Inflammatory macrophage treated with lipopolysaccharide for 1 hour (primary cell): Measurements from ENCODE around the gene TASP1.
"Not testable (repeated sequence)": the region's sequence is repeated elsewhere in the genome, so short reads cannot be mapped to it uniquely, and the experiment has no call there.

Experiments
- DNase-seq, 2 donors: peaks; one replicate each; pipeline ENCODE4 v3.0.0-alpha.2; 2020 to 2022

Gene TASP1

GRCh38 chr20:13648291-13649228 lies 9.8 kb upstream of the TASP1 start:
- no peak for DNase-seq

DNA sequence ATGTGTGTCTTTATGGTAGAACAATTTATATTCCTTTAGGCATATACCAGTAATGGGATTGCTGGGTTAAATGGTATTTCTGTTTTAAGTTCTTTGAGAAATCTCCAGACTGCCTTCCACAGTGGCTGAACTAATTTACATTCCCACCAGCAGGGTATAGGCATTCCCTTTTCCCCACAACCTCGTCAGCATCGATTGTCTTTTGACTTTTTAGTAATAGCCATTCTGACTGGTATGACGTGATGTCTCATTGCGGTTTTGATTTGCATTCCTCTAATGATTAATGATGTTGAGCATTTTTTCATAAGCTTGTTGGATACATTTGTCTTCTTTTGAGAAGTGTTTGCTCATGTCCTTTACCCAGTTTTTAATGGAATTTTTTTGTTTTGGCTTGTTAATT lies 5.3 kb upstream of the TASP1 start:
- DNase-seq: no peak

- DNase-seq: peak; percentile 66 to 88
Observed at GRCh38 chr20:13639150-13639497, 392 bp upstream of the TASP1 start.

- DNase-seq: no peak
Observed at GRCh38 chr20:13638162-13638495, 603 bp downstream of the TASP1 start.

GRCh38 chr20:13632431-13632830 lies 6.3 kb downstream of the TASP1 start:
- DNase-seq: no peak

GRCh38 chr20:13627525-13627924 lies 11.2 kb downstream of the TASP1 start:
- DNase-seq: not testable (repeated sequence)

GRCh38 chr20:13626724-13627123 lies 12.0 kb downstream of the TASP1 start:
- DNase-seq: no peak

DNA sequence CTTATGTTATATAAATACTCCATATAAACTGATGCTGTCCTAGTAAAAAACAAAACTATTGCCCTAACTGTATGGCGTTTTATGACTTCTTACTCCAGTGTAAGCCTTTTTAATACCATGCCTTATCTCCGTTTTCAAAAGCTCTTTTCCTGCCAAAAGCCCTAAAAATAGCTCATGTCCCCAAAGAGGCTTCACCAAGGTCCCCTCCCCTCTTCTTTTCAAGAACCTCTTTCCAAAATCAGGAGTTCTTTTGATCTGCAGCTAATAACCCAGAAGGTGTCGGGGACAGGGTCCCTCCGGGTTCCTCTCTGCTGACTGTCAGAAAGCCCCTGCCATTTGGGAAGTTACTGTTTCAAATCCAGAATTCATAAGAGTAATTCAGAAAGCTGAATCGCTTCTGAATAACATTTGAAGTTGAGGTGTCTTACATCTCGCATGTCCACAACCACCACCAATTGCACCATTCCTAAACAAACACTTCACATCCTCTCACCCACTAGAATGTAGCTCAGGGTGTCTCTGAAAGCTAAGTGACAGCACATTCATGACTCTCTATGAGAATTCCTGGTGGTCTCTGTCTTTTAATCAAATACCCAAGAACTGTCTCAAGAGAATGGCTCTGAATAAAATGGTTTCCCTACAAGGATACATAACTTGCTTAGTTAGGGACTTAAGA lies 13.3 kb downstream of the TASP1 start:
- no peak for DNase-seq

GRCh38 chr20:13619415-13619814 lies 19.3 kb downstream of the TASP1 start:
- not testable (repeated sequence) for DNase-seq

DNA sequence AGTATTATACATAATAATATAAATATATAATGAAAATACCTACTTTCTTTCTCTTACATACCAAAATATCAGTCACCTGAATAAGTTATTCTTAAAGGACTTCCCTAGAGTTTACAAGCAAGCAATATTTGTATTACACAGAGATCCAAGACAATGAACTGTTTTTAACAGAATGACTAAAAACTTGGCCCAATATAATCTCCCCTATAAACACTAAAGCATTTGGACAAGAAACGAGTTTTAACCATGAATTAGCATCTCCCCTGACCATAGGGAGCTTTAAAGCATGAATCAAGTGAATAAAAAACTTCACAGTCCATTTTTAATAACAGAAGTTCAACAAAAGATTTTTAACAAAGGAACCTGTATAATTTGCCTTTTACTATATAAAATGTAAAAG lies 20.3 kb downstream of the TASP1 start:
- not testable (repeated sequence) for DNase-seq

GRCh38 chr20:13617585-13617984 lies 21.1 kb downstream of the TASP1 start:
- not testable (repeated sequence) for DNase-seq

- DNase-seq: not testable (repeated sequence)
Observed at GRCh38 chr20:13616713-13617112, 22.0 kb downstream of the TASP1 start.

DNA sequence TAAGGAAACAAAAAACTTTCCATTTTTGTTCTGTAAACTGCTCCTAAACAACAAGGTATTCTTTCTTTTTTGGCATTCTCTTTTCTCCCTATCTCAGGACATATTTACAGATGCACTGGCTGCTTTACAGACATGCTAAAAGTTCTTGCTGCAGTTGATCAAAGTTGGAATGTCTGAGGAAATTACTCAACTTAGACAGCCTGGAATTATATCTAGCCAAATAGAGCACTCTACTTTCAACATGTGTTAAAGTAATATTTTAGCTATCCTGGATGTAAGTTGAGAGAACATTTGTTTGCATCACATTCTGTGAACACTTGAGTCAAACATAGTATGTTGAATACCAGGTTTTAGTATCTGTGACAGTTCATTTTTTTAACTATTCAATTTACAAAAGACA lies 24.8 kb downstream of the TASP1 start:
- DNase-seq: no peak

DNA sequence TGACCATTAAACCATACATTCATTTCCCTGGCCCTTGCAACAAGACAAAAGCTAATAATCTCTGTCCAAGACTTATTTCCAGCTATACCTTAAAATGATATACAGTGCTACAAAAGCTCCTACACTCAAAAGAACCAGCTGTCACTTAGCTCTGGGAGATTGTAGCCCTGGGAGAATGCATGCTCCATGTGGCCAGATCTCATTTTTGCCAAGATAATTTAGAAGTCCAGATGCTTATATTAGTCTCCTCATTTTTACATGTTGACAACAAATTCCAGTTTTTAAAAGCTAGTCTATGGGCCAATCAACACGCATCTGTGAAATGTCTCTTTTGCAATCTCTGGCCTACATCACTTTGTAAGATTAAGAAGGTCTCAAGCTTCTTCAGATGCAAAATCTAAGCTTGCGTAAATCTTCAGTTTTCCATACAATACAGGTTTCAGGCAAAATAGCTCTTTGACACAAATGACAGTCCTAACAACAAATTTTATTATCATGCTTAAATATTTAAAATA lies 27.1 kb downstream of the TASP1 start:
- no peak for DNase-seq

GRCh38 chr20:13610184-13610583 lies 28.5 kb downstream of the TASP1 start:
- no peak for DNase-seq

DNA sequence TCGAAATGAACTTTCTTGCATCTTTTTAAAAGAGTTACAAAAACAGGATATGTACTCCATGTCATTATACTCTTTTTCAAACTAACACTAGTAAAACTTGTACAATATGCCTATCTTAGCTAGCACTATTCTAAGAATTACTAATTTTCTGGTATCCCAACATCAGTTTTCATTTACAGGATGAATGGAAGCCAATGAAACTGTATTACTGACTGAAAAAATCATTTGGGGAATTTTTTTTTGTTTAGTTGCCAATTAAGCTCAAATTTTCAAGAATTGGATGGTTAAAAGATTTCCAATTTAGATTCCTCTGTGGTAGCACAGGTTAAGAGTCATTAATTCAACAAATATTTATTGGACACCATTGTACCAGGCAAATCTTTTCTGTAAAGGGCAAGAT lies 30.7 kb downstream of the TASP1 start:
- DNase-seq: no peak

DNA sequence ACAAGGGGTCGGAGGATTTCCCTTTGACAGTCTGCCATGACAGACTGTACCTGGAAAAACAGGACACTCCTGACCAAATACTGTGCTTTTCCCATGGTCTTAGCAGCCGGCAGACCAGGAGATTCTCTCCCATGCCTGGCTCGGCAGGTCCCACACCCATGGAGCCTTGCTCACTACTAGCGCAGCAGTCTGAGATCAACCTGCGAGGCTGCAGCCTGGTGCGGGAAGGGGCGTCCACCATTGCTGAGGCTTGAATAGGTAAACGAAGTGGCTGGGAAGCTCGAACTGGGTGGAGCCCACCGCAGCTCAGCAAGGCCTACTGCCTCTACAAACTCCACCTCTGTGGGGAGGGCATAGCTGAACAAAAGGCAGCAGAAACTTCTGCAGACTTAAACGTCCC lies 45.3 kb downstream of the TASP1 start:
- DNase-seq: not testable (repeated sequence)

DNA sequence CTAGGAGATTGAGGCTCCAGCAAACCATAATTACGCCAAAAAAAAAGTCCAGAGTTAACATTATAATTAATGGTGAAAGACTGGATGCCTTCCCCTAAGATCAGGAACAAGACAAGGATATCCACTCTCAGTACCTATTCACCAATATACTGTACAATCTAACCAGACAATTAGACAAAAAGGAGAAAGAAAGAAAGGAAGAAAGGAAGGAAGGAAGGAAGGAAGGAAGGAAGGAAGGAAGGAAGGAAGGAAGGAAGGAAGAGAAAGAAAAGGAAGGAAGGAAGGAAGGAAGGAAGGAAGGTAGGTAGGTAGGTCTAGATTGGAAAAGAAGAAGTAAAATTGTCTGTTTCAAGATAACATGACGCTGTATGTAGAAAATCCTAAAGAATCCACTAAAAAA lies 50.7 kb downstream of the TASP1 start:
- DNase-seq: no peak

GRCh38 chr20:13587370-13587769 lies 51.4 kb downstream of the TASP1 start:
- no peak for DNase-seq

DNA sequence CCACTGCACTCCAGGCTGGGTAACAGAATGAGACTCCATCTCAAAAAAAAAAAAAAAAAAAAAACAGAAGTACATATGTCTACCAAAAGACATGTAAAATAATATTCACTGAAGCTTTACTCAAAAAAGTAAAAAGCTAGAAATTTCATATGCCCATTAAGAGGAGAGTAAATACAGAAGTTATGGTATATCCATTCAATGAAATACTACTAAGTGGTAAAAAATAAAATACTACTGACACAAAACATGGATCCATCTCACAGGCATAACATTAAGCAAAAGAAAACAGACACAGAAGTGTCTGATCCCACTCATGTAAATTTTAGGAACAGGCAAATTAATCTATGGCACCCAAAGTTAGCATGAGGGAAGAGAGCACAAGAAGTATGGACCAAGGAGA lies 52.6 kb downstream of the TASP1 start:
- DNase-seq: no peak

- DNase-seq: no peak
Observed at GRCh38 chr20:13581451-13581850, 57.3 kb downstream of the TASP1 start.

GRCh38 chr20:13580707-13581106 lies 58.0 kb downstream of the TASP1 start:
- DNase-seq: no peak

DNA sequence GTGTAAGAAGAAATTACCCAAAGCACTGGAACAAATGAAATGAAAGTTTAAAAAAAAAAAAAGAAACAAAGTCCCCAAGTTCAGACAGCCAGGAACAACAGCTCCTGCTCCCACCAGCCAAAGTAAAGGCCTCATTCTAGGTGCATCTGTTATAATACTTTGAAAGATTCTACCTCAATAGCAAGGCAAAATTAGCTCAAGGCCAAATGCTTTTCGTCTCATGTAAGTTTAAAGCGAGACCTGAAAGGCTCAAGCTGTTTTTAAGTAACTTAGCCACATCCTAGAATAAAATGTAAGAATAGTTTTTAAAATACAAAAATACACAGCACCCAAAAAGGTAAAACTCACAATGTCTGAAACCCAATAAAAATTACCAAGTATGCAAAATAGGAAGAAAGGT lies 64.7 kb downstream of the TASP1 start:
- DNase-seq: no peak

- no peak for DNase-seq
Observed at GRCh38 chr20:13571662-13572061, 67.1 kb downstream of the TASP1 start.
